Measurements from ENCODE around the gene ID2.
"Not testable (repeated sequence)": the region's sequence is repeated elsewhere in the genome, so short reads cannot be mapped to it uniquely, and the experiment has no call there.

Gene ID2

DNA sequence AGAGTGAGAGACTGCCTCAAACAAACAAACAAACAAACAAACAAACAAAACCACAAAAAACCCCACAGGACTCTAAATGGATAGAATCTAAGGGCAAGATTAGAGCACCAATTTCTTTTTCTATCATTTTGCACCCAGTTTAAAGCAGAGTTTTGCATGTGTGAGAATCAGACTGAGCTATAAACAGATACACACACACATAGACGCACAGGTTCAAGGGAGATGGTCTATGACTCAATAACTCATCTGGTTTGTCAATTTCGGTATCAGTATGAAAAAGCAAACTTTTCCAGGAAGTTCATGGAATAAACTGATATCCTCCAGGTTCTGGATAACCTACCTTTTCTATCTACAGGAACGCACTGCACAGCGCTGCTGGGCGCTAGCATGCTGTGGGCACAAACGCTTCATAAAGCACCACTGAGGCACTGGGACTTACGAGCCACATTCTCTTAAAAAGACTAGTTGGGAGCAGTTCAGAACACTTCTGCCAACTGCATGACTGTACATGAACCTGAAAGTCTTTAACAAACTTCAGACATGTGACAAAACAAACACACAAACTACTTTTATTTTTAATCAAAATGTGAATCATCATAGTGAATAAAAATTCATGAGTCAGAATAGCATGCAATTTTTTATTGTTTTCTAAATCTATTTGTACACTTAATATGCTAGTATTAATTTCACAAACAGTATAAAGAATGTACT, 46.6 kb downstream of the ID2 start:
- Histone ChIP-seq H3K27ac (ENCODE audit: low read length) (no peak overlapping the region), H2AFZ (ENCODE audit: low read depth, low read length) (no peak overlapping the region), H3K9me3 (ENCODE audit: insufficient read depth, low read length, severe bottlenecking) (no peaks in the 10 kb centered on the region), H3K4me3 (ENCODE audit: low read depth in 1 of 2, low read length in 2 of 2) (no peak overlapping the region), H3K4me1 (ENCODE audit: insufficient read depth, low read length) (no peaks in the 10 kb centered on the region), H3K36me3 (ENCODE audit: insufficient read depth, low read length) (peaks cover 41% of the 10 kb centered on the region), H3K9ac (ENCODE audit: low read depth, low read length) (no peak overlapping the region), H3K27me3 (ENCODE audit: insufficient read depth, low read length, poor library complexity) (no peaks in the 10 kb centered on the region), H4K20me1 (ENCODE audit: insufficient read depth, low read length) (no peaks in the 10 kb centered on the region), H3K4me2 (ENCODE audit: insufficient read depth, low read length) (no peak overlapping the region), H3K79me2 (ENCODE audit: insufficient read depth, low read length) (no peaks in the 10 kb centered on the region)
- no peak for ATAC-seq (ENCODE audit: insufficient read depth, low read depth)
- no peak for DNase-seq
- TF ChIP-seq EZH2 (IDR thresholded peaks at IDR 0.05; ENCODE audit: borderline replicate concordance, low read depth, low read length, severe bottlenecking): no peak
- no peak for TF ChIP-seq CTCF (IDR thresholded peaks at IDR 0.05; ENCODE audit: borderline replicate concordance, extremely low read depth, low read length, poor library complexity, severe bottlenecking)

DNA sequence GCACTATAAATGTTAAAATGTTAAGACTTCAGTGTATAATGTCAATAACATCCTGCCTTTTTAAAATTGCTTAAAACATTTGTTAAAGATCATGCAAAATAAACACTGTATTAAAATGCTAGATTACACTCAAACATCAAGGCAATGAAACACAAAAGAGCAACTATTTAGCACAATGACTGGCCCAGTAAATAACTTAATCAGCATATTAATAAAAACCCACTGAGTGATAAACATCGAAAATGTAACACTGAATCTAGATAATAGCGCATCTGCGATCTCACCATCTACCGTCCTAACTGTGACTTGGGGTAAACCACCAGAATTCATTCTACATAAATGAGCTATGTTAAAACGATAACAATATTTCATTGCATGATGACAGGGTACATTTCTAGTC, 47.2 kb downstream of the ID2 start:
- not testable (repeated sequence) for DNase-seq; H3K9ac ChIP-seq (ENCODE audit: low read depth, low read length); H3K27ac ChIP-seq (ENCODE audit: low read length); H3K4me3 ChIP-seq (ENCODE audit: low read depth in 1 of 2, low read length in 2 of 2); H4K20me1 ChIP-seq (ENCODE audit: insufficient read depth, low read length); H3K79me2 ChIP-seq (ENCODE audit: insufficient read depth, low read length); H3K9me3 ChIP-seq (ENCODE audit: insufficient read depth, low read length, severe bottlenecking); H3K4me2 ChIP-seq (ENCODE audit: insufficient read depth, low read length); ATAC-seq (ENCODE audit: insufficient read depth, low read depth); H3K4me1 ChIP-seq (ENCODE audit: insufficient read depth, low read length); H3K27me3 ChIP-seq (ENCODE audit: insufficient read depth, low read length, poor library complexity); H2AFZ ChIP-seq (ENCODE audit: low read depth, low read length)
- peaks cover 47% of the 10 kb centered on the region for H3K36me3 ChIP-seq (ENCODE audit: insufficient read depth, low read length)

GRCh38 chr2:8729939-8730338, 48.1 kb downstream of the ID2 start:
- no peak overlapping the region for H3K9ac ChIP-seq (ENCODE audit: low read depth, low read length)
- peaks cover 55% of the 10 kb centered on the region for H3K36me3 ChIP-seq (ENCODE audit: insufficient read depth, low read length)
- H3K27me3 ChIP-seq (ENCODE audit: insufficient read depth, low read length, poor library complexity): no peaks in the 10 kb centered on the region
- H3K4me3 ChIP-seq (ENCODE audit: low read depth in 1 of 2, low read length in 2 of 2): no peak overlapping the region
- TF ChIP-seq CTCF (IDR thresholded peaks at IDR 0.05; ENCODE audit: borderline replicate concordance, extremely low read depth, low read length, poor library complexity, severe bottlenecking): no peak
- no peak for TF ChIP-seq EZH2 (IDR thresholded peaks at IDR 0.05; ENCODE audit: borderline replicate concordance, low read depth, low read length, severe bottlenecking)
- H3K79me2 ChIP-seq (ENCODE audit: insufficient read depth, low read length): no peaks in the 10 kb centered on the region
- H3K4me2 ChIP-seq (ENCODE audit: insufficient read depth, low read length): no peak overlapping the region
- H3K27ac ChIP-seq (ENCODE audit: low read length): no peak overlapping the region
- no peaks in the 10 kb centered on the region for H3K4me1 ChIP-seq (ENCODE audit: insufficient read depth, low read length)
- no peak for DNase-seq
- no peaks in the 10 kb centered on the region for H3K9me3 ChIP-seq (ENCODE audit: insufficient read depth, low read length, severe bottlenecking)
- no peak overlapping the region for H2AFZ ChIP-seq (ENCODE audit: low read depth, low read length)
- ATAC-seq (ENCODE audit: insufficient read depth, low read depth): no peak
- H4K20me1 ChIP-seq (ENCODE audit: insufficient read depth, low read length): no peaks in the 10 kb centered on the region

DNA sequence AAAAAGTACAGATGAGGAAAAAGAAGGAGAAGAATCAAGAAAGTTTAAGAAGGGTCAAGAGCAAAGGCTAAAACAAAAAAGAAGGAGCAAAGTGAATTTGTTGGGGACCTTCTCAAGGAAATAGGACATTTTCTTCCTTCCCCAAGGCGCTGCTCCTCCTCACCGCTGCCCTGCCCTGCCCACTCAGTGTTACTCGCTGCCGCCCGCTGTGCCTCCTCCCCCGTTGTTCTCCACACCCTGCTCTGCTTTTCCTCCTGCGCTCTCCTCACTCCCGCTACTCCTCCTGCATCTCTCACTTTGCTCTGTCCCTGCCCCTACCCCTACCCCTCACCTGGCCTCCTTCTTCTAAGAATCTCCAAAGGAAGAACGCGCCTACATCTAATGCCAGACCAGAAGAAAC, 50.7 kb downstream of the ID2 start:
- Histone ChIP-seq H3K27me3 (ENCODE audit: insufficient read depth, low read length, poor library complexity) (no peaks in the 10 kb centered on the region), H3K27ac (ENCODE audit: low read length) (no peak overlapping the region), H3K4me1 (ENCODE audit: insufficient read depth, low read length) (no peaks in the 10 kb centered on the region), H3K79me2 (ENCODE audit: insufficient read depth, low read length) (no peaks in the 10 kb centered on the region), H2AFZ (ENCODE audit: low read depth, low read length) (no peak overlapping the region), H4K20me1 (ENCODE audit: insufficient read depth, low read length) (no peaks in the 10 kb centered on the region), H3K4me3 (ENCODE audit: low read depth in 1 of 2, low read length in 2 of 2) (no peak overlapping the region), H3K9ac (ENCODE audit: low read depth, low read length) (no peak overlapping the region), H3K4me2 (ENCODE audit: insufficient read depth, low read length) (no peak overlapping the region), H3K9me3 (ENCODE audit: insufficient read depth, low read length, severe bottlenecking) (no peaks in the 10 kb centered on the region), H3K36me3 (ENCODE audit: insufficient read depth, low read length) (peaks cover 66% of the 10 kb centered on the region)
- no peak for DNase-seq
- TF ChIP-seq CTCF (IDR thresholded peaks at IDR 0.05; ENCODE audit: borderline replicate concordance, extremely low read depth, low read length, poor library complexity, severe bottlenecking) (no peak), EZH2 (IDR thresholded peaks at IDR 0.05; ENCODE audit: borderline replicate concordance, low read depth, low read length, severe bottlenecking) (no peak)
- no peak for ATAC-seq (ENCODE audit: insufficient read depth, low read depth)
